ENCODE results near the gene RFXANK. TPM values are rescaled to one million over a fixed set of nuclear protein-coding genes. Genes with fewer than 3 reads are reported as not detected.

Gene RFXANK
- total RNA-seq, 2 experiments from 2014 or later: 82.5 to 104 TPM

DNA sequence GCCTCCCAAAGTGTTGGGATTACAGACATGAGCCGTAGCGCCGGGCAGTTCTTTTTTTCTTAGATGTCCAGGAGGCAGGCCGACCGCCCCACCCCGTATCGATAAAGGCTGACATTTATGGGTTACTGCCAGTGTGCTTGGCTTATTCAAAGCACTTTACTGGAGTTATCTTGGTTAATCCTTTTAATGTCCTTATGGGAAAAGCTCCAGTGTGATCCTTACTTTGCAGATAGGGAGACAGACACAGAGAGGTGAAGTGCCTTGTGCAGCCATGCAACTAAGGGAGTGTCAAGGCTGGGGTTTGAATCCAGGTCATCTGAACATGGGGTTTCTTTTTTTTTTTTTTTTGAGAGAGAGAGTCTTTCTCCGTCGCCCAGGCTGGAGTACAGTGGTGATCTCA lies 38.9 kb downstream of the RFXANK start:
- DNase-seq: no peak
- H3K9me3 Mint-ChIP-seq: peaks cover 13% of the 10 kb centered on the region
- H3K4me3 Mint-ChIP-seq: no peak overlapping the region
- no peaks in the 10 kb centered on the region for H3K36me3 Mint-ChIP-seq (ENCODE audit: low read depth)
- H3K27me3 Mint-ChIP-seq: peaks cover 2% of the 10 kb centered on the region
- no peaks in the 10 kb centered on the region for H3K4me1 Mint-ChIP-seq
- no peak overlapping the region for H3K27ac Mint-ChIP-seq
- CTCF ChIA-PET: interaction anchor here (0.6 to 0.7 kb wide), 3 partner anchors 54 to 482 kb away, joined by 3 read pairs; no protein-coding TSS in a partner anchor
- POLR2A ChIA-PET: interaction anchor here (0.7 kb wide), 1 partner anchor 10 kb away, joined by 4 read pairs; no protein-coding TSS in a partner anchor

GRCh38 chr19:19232261-19232721 lies 40.2 kb downstream of the RFXANK start:
- ChIA-PET CTCF (no interaction called here), POLR2A (no interaction called here)
- H3K27me3 Mint-ChIP-seq: peaks cover 5% of the 10 kb centered on the region
- no peak overlapping the region for H3K4me3 Mint-ChIP-seq
- no peaks in the 10 kb centered on the region for H3K4me1 Mint-ChIP-seq
- H3K36me3 Mint-ChIP-seq (ENCODE audit: low read depth): peaks cover 2% of the 10 kb centered on the region
- no peak for DNase-seq
- peaks cover 17% of the 10 kb centered on the region for H3K9me3 Mint-ChIP-seq
- no peak overlapping the region for H3K27ac Mint-ChIP-seq

DNA sequence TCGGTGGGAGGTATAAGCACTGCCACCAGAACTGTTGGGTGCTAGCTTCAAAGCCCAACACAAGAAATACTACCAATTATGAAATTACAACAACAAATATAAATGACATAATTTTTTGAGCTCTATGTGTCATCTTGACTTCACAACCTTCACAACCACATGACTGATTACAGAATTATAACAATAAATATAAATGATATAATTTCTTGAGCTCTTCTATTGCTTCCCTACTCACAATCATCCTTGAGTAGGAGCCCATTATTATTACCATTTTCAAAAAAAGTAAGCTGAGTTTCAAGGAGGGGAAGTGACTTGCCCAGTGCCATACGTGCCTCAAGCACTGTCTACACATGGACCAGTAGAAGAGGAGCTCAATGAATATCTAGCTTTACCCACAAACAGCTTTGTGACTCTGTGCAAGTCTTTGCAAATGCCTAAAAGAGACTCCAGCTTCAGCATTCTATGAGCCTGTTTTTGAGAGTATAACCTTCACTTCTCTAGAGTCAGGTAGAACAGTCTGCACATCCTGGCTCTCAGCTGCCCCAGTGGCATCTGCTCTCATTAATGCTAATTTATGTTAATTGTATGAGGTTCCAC lies 42.3 kb downstream of the RFXANK start:
- Mint-ChIP-seq H3K4me3 (no peak overlapping the region), H3K27me3 (peaks cover 5% of the 10 kb centered on the region), H3K9me3 (peaks cover 17% of the 10 kb centered on the region), H3K36me3 (ENCODE audit: low read depth) (peaks cover 2% of the 10 kb centered on the region), H3K4me1 (no peaks in the 10 kb centered on the region), H3K27ac (no peak overlapping the region)
- CTCF ChIA-PET: interaction anchor here (0.6 to 2.5 kb wide), 3 partner anchors 9 to 44 kb away, joined by 3 to 11 read pairs (median 3); no protein-coding TSS in a partner anchor
- no peak for DNase-seq
- POLR2A ChIA-PET: no interaction called here

DNA sequence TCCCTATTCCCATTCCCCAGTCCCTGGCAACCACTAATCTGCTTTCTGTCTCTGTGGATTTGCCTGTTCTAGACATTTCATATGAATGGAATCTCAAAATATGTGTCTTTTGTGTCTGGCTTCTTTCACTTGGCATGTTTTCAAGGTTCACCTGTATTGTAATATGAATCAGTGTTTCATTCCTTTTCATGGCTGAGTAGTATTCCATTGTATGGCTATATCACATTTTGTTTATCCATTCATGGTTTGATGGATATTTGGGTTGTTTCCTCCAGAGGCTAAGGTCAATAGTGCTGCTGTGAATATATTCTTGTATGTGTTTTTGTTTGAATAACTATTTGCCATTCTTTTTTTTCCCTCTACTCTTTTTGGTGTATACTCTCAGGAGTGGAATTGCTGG lies 44.1 kb downstream of the RFXANK start:
- Mint-ChIP-seq H3K9me3 (peaks cover 17% of the 10 kb centered on the region), H3K27me3 (peaks cover 5% of the 10 kb centered on the region), H3K27ac (no peak overlapping the region), H3K4me1 (no peaks in the 10 kb centered on the region), H3K36me3 (ENCODE audit: low read depth) (peaks cover 2% of the 10 kb centered on the region), H3K4me3 (no peak overlapping the region)
- DNase-seq: no peak
- ChIA-PET POLR2A (no interaction called here), CTCF (no interaction called here)

GRCh38 chr19:19238126-19238894 lies 46.3 kb downstream of the RFXANK start:
- CTCF ChIA-PET: no interaction called here
- Mint-ChIP-seq H3K36me3 (ENCODE audit: low read depth) (peaks cover 2% of the 10 kb centered on the region), H3K4me3 (no peak overlapping the region), H3K27me3 (peaks cover 2% of the 10 kb centered on the region), H3K4me1 (no peaks in the 10 kb centered on the region), H3K27ac (no peak overlapping the region), H3K9me3 (peaks cover 16% of the 10 kb centered on the region)
- POLR2A ChIA-PET: no interaction called here
- no peak for DNase-seq

DNA sequence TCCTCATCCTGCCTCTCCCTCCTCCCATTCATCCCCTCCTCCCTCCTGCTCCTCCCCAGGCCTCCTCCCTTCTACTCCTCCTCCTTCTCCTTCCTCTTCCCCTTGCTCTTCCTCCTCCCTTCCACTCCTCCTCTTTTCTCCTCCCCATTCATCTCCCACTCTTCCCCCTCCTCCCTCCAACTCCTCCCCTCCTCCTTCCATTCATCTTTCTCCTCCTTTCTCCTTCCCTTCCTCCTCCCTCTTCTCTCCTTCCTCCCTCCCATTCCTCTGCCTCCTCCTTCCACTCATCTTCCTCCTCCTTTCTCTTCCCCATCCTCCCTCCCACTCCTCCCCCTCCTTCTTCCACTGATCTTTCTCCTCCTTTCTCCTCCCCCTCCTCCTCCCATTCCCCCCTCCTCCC lies 47.6 kb downstream of the RFXANK start:
- ChIA-PET POLR2A (no interaction called here), CTCF (no interaction called here)
- no peak overlapping the region for H3K27ac Mint-ChIP-seq
- H3K4me1 Mint-ChIP-seq: no peaks in the 10 kb centered on the region
- DNase-seq: no peak
- no peak overlapping the region for H3K4me3 Mint-ChIP-seq
- H3K9me3 Mint-ChIP-seq: peaks cover 5% of the 10 kb centered on the region
- peaks cover 2% of the 10 kb centered on the region for H3K36me3 Mint-ChIP-seq (ENCODE audit: low read depth)
- peaks cover 4% of the 10 kb centered on the region for H3K27me3 Mint-ChIP-seq

GRCh38 chr19:19240476-19240875 lies 48.4 kb downstream of the RFXANK start:
- Mint-ChIP-seq H3K9me3 (peaks cover 5% of the 10 kb centered on the region), H3K4me1 (no peaks in the 10 kb centered on the region), H3K27ac (no peak overlapping the region), H3K4me3 (no peak overlapping the region), H3K36me3 (ENCODE audit: low read depth) (peaks cover 2% of the 10 kb centered on the region), H3K27me3 (peaks cover 4% of the 10 kb centered on the region)
- POLR2A ChIA-PET: no interaction called here
- DNase-seq: no peak
- CTCF ChIA-PET: interaction anchor here (0.6 kb wide), 1 partner anchor 79 kb away, joined by 4 read pairs; no protein-coding TSS in a partner anchor

DNA sequence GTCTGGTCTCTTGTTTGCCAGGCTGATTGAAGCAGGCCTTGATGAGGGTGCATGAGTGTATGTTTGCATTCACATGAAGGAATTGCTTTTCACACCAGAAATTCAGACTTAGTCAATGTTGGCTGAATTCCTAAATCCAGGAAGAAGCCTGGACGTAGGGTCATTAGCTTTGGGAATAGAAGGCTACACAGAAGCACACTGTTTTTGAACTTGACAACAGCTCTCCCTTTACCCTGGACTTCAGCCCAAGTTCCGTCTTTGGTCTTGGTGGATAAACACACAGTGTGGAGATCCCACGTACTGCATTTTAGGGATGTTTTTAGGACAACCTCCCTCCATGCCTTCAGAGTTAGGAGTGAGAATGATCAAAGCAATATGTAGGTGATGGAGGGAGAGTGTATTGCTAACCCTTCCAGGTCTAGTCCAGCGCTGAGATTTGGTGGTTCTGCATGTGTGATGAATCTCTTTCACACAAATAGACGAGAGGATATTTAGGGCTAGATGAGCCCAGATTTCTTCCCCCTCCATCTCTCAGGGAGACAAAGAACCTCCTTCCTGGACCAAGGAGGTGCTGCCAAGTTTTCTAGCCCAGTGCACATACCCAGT lies 58.2 kb downstream of the RFXANK start:
- Mint-ChIP-seq H3K4me1 (no peaks in the 10 kb centered on the region), H3K4me3 (no peak overlapping the region), H3K27ac (no peak overlapping the region), H3K9me3 (no peaks in the 10 kb centered on the region), H3K27me3 (peaks cover 20% of the 10 kb centered on the region), H3K36me3 (ENCODE audit: low read depth) (no peaks in the 10 kb centered on the region)
- no peak for DNase-seq
- ChIA-PET CTCF (no interaction called here), POLR2A (interaction anchor here (0.6 kb wide), 2 partner anchors 91 to 262 kb away, joined by 4 read pairs; no protein-coding TSS in a partner anchor)

Other genes starting within 250 kb of the RFXANK start
- gene SUGP2, start 158.7 kb upstream of the RFXANK start, total RNA-seq: 100 to 1,000 TPM; 128 to 144 TPM
- 10 to 100 TPM; 38.6 to 39.3 TPM for gene ARMC6, start 158.7 kb upstream of the RFXANK start, total RNA-seq
- 10 to 100 TPM; 20.6 to 22.2 TPM for gene SLC25A42, start 128.3 kb upstream of the RFXANK start, total RNA-seq
- gene TMEM161A, start 53.8 kb upstream of the RFXANK start, total RNA-seq: 10 to 100 TPM; 23.1 to 24.1 TPM
- 1 to 10 TPM; 2.4 to 3.4 TPM for gene MEF2B, start 22.0 kb upstream of the RFXANK start, total RNA-seq
- gene BORCS8, start 106 bp upstream of the RFXANK start, total RNA-seq: 10 to 100 TPM; 34.2 to 35.8 TPM
- gene NR2C2AP, start 11.2 kb downstream of the RFXANK start, total RNA-seq: 10 to 100 TPM; 29.9 to 37.2 TPM
- not detected for gene NCAN, start 19.7 kb downstream of the RFXANK start, total RNA-seq
- gene TM6SF2, start 81.0 kb downstream of the RFXANK start, total RNA-seq: not detected
- 10 to 100 TPM; 70.8 to 73.1 TPM for gene SUGP1, start 128.3 kb downstream of the RFXANK start, total RNA-seq
- 10 to 100 TPM; 71.9 to 81.4 TPM for gene MAU2, start 128.6 kb downstream of the RFXANK start, total RNA-seq
- gene GATAD2A, start 213.4 kb downstream of the RFXANK start, total RNA-seq: 100 to 1,000 TPM; 122 to 135 TPM